CD4-positive, alpha-beta T cell treated with Interleukin-12 subunit alpha and Interleukin-12 subunit beta, for 1 hour (primary cell): ENCODE measurements around the gene RFNG.

Experiments
- DNase-seq: peaks from one replicate; pipeline ENCODE4 v3.0.0-alpha.2; 2020

Gene RFNG

DNA sequence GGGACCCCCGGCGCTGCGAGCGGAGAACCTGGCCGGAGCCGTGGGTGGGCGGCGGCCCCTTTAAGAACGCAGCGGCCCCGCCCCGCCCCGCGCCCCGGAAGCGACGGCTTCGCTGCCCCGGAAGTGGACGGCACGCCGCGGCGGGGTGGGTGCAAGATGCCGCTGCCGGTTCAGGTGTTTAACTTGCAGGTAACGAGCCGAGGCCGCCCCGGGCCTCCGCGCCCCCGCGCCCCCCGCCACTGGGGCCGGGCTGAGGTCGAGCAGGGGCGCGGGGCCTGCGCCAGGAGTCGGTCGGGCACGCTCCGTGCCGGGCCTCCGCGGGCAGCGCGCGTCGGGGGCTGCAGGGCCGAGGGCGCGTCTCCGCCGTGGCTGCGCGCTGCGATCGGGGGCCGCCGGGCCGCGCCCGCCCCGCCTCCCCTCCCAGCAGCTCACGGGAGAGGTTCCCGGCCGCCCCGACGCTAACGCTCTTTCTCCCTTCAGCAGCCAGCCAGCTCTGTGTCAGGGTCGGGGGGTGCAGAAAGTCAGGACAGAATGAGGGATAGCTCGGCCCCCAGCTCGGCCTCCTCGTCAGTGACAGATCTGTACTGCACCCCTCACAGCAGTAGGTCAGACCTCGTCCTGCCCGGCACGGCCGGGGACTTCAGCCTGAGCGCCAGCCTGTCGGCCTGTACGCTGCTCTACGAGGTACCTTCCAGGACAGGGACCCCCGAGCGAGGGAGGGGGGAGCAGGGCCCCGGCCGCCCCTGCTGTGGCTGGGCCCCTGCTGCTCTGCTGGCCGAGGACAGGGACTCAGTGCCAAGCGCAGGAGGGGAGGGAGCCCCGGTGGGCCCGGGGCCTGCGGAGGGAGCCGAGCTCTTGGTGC is at the start of gene RFNG, which contains the start of gene GPS1:
RFNG (minus strand) TSS at position 36 of the 862 bp plus-strand sequence. CDS start 45 bp downstream, outside the sequence.
GPS1 (plus strand) TSS at position 123 of the 862 bp plus-strand sequence; CDS start at position 157, 34 bp downstream.
- DNase-seq, result peak; percentile 81

DNA sequence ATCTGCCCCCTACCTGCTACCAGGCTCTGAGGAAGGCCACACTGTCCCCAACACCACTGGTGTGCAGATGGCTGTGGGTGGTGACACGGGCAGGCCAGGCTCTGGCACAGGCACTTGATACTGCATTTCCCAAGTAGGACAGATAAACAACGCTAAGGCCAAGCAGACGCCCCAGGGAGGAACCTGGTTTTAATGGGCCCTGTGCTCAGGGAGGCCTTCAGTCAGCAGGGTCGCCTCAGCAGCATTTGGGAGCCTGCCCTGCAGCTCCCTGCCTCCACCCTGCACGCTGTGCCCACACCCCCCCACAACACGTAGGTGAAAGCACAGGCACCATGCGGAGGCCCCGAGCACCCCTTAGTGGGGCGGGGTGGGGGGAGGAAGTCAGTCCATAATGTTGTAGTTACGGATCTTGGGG is 49.7 kb upstream of the RFNG start:
- DNase-seq, result no peak

GRCh38 chr17:82100502-82101298 is 49.1 kb upstream of the RFNG start:
- no peak for DNase-seq

- no peak for DNase-seq
Measured at GRCh38 chr17:82098939-82099763, 47.5 kb upstream of the RFNG start.

- peak; percentile 95 for DNase-seq
Measured at GRCh38 chr17:82098169-82098938, 46.7 kb upstream of the RFNG start, which contains the start of gene FASN. FASN (minus strand) TSS chr17:82098236; CDS start chr17:82096445, 1,791 bp downstream.

DNA sequence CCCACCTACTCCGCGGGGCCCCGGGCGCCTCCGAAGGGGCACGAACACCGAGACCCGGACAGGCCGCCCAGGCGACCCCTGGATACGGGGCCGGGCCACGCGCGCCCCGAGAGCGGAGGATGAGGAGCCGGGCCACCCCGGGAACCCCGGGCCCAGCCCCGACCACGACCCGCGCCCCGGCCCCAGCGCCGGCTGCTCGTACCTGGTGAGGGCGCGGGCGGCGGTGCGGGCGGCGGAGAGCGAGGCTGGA is 46.2 kb upstream of the RFNG start:
- DNase-seq, result no peak

DNA sequence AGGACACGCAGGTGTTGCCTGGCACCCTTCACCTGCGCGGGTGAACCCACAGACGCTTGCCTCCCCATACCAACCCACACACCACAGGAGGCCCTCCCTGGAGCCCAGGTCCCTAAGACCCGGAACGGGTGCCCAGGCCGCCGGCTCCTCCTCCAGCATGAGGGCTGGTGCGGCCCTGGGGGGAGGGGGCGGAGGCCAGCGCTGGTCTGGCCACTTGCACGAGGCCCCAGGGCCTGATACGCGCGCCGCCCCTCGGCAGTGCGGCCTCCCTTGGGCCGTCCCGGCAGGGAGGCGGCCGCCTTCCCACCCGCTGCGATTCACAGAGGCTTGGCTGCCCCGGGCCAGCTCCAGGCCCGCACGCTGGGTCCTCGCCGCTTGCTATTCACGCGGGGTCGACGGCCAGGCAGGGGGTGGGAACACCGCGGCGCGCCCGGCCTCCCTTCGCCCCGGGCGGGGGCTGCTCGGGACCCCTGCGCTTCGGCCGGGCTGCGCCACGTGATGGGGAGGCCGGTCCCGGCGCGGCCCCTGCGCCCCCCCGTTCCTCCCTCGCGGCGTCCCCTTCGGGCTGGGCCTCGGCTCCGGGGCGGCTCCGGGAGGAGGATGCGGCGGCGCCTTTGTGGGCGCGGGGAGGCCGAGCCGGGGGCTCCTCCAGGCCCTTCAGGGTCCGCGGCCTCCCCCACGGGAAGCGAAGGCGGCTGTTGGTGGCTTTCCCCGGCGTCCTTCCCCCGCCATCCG is 45.7 kb upstream of the RFNG start:
- DNase-seq, result peak; percentile 22

GRCh38 chr17:82096709-82097183 is 45.1 kb upstream of the RFNG start:
- DNase-seq, result no peak

DNA sequence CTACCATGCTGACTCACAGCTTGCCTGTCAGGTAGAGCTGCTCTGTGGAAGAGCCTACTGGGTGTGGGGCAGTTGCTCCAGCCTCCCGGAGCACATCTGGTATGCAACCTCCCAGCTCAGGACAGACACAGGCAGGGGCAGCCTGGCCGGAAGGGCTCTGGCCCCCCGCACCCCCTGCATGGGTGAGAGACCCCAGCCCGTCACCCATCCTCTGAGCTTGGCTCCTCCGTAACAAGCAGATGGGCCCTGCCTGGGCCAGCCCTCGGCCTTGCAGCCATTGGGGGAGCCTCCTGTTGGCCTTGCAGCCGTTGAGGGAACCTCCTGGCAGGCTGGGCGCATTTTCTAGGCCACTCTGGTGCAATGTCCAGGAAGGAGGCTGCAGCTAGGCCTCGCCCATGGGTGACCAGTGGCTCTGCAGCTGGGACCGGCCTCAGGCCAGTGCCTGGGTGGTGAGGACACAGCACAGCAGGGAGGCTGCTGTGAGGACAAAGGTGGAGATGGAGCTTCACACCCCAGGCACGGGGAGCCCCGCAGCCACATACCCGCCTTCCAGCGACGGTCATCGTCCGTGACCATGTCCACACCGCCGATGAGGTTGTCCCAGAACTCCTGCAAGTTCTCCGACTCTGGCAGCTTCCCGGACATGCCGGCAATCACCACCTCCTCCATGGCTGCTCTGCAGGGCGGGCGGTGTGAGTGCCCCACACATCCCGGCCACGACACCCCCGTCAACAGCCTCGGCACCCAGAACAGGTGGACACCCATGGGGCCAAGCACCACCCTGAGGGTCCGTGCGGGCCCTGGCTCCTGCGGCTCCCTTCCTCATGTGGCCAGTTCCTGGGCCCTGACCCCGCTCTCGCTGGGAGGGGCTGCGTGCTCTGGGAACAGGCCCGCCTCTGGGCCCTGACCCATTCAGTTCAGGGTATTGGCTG is 44.4 kb upstream of the RFNG start:
- no peak for DNase-seq

- DNase-seq, result no peak
Measured at GRCh38 chr17:82094931-82095776, 43.5 kb upstream of the RFNG start.

DNA sequence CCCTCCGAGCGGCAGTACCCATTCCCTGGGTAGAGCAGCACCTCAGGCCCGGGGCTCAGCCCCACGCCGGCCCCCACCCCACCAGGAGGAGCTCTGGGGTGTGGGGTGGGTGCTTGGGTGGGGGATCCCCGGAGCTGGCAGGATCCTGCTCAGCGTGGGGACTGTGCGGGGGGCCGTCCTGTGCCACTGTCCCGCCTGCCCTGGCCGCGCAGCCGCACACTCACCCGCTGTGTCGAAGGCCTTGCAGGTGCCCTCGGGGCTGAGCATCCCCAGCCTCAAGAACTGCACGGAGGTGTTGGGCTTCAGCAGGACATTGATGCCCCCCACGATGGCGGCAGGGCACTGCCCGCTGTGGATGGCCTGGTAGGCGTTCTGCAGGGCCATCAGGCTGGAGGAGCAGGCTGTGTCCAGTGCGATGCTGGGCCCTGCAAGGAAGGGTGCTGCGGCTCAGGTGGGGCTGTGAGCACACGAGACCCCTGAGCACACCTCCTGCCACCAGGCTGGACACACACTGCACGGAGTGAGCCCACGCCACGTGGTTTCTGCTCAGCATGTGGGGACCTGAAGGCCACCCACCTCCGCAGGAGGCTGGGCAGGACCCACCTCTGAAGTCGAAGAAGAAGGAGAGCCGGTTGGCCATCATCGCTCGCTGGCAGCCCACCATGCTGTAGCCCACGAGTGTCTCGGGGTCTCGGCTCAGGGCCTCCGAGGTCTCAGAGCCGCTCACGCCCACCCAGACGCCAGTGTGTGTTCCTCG is 41.6 kb upstream of the RFNG start:
- no peak for DNase-seq

GRCh38 chr17:82092628-82092994 is 41.0 kb upstream of the RFNG start:
- no peak for DNase-seq

GRCh38 chr17:82092094-82092586 is 40.5 kb upstream of the RFNG start:
- no peak for DNase-seq

- no peak for DNase-seq
Measured at GRCh38 chr17:82091264-82092066, 39.9 kb upstream of the RFNG start.

DNA sequence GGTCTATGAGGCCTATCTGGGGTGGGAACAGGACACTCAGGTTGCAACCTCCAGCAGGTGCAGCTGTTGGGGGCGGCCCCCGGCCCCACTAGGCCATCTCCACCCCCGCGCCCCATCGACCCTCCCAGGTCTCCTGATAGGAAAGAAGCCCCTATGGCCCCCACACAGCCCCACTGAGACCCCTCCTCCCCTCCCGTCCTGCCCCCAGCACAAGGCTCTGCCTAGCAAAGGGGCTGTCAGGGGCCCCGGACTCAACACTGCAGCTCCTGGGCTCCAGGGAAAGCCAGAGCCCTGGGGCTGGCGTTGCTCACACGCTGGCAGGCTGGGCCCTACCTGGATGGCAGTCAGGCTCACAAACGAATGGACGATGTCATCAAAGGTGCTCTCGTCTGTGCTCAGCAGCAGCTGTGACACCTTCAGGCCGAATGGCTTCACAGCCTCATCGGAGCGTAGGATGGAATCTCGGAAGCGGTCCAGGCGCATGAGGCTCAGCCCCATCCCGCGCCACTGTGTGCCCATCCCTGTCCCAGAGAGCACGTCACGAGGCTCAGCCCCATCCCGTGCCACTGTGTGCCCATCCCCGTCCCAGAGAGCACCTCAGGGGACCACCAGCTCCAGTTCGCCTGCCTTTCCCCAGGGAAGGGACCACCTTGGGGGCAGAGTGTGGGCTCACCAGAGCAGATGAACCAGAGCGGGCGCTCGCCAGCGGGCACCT is 39.1 kb upstream of the RFNG start:
- no peak for DNase-seq

DNA sequence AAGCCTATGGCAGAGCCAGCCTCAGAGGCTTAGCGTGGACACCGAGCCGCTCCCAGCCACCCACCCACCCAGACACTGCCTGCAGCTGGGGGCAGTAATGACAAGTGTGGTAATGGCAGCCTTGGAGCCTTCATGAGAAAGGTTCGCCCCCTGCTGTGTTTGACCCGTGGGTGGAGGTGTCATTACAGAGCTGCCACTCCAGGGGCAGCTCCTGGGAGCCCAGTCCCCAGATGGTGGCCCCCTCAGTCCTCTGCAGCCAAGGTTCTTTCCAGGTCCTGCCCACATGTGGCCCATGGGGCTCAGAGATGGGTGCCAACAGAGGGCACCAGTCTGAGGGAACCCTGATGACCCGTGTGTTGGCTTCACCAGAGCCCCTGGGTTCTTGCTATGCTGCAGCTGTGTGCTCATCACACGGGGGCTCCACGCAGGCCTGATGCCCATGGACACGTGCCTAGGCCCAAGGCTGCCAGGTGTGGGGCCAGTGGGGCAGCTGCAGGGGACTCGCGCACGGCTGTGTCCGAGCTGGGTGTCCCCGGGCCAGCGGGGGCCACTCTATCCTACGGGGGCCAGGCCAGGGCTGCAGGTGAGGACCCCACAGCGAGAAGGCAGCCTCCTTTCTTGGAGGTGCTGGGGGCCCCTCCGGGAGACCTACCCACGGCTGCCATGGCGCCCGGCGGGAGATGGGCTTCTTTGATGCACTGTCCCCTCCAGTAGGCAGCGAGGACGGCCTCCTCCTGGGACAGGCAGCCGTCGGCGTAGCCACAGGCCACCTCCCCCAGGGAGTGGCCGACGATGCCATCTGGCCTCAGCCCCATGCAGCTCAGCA is 38.3 kb upstream of the RFNG start:
- no peak for DNase-seq
